Measurements from ENCODE around the gene SCAF1.
A peak's percentile ranks its signal among the peaks of the same experiment; 100 is the strongest.

Gene SCAF1

DNA sequence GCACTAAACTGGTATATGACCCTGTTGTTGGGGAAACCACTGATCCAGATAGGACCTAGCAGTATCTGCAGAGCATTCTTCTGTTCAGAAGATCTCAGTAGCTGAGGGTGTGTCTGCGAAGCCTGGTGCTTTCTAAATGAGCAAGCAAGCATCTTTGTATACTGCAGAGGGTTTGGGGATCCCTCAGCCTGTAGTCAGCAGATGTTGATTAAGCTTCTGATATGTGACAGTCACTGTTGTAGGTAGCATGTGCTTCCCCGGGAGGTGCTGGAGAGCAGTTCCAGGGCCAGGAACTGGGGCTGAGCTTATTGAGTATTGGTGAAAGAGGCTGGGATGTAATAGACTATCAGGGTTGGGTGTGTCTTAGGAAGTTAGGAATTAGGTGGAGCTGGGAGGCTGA is 1.5 kb downstream of the SCAF1 start:
- no peak for DNase-seq (ENCODE audit: low read depth)

GRCh38 chr19:49645592-49645991 is 3.6 kb downstream of the SCAF1 start:
- DNase-seq (ENCODE audit: low read depth): no peak

- no peak for DNase-seq (ENCODE audit: low read depth)
Measured at GRCh38 chr19:49645995-49646394, 4.0 kb downstream of the SCAF1 start.

GRCh38 chr19:49646586-49646985 is 4.6 kb downstream of the SCAF1 start:
- DNase-seq (ENCODE audit: low read depth): no peak

DNA sequence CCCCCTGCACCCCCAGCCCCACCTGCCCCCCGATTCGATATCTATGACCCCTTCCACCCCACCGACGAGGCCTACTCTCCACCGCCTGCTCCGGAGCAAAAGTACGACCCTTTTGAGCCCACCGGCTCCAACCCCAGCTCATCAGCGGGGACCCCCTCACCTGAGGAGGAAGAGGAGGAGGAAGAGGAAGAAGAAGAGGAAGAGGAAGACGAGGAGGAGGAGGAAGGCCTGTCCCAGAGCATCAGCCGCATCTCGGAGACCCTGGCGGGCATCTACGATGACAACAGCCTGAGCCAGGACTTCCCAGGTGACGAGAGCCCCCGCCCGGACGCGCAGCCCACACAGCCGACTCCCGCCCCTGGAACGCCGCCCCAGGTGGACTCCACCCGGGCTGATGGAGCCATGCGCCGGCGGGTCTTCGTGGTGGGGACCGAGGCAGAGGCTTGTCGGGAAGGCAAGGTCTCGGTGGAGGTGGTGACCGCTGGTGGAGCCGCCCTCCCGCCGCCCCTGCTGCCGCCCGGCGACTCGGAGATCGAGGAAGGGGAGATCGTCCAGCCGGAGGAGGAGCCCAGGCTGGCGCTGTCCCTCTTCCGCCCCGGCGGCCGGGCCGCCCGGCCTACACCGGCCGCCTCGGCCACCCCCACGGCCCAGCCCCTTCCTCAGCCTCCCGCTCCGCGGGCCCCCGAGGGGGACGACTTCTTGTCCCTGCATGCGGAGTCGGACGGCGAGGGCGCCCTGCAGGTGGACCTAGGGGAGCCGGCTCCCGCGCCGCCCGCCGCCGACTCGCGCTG is 9.2 kb downstream of the SCAF1 start:
- no peak for DNase-seq (ENCODE audit: low read depth)

GRCh38 chr19:49651820-49652550 is 10.0 kb downstream of the SCAF1 start:
- DNase-seq (ENCODE audit: low read depth): no peak

DNA sequence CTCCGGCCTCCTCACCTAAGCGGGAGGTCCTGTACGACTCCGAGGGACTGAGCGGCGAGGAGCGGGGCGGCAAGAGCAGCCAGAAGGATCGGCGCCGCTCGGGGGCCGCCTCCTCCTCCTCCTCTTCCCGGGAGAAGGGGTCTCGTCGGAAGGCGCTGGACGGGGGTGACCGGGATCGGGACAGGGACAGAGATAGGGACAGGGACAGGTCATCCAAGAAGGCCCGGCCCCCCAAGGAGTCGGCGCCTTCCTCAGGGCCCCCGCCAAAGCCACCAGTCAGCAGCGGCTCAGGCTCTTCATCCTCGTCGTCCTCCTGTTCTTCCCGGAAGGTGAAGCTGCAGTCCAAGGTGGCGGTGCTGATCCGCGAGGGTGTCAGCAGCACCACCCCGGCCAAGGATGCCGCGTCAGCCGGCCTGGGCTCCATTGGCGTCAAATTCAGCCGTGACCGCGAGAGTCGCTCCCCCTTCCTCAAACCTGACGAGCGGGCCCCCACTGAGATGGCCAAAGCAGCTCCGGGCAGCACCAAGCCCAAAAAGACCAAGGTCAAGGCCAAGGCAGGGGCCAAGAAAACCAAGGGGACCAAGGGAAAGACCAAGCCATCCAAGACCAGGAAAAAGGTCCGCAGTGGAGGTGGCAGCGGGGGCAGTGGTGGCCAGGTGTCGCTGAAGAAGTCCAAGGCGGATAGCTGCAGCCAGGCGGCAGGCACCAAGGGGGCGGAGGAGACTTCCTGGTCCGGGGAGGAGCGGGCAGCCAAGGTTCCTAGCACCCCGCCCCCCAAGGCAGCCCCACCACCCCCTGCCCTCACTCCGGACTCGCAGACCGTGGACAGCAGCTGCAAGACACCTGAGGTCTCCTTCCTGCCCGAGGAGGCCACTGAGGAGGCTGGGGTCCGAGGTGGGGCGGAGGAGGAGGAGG is 10.8 kb downstream of the SCAF1 start:
- no peak for DNase-seq (ENCODE audit: low read depth)

DNA sequence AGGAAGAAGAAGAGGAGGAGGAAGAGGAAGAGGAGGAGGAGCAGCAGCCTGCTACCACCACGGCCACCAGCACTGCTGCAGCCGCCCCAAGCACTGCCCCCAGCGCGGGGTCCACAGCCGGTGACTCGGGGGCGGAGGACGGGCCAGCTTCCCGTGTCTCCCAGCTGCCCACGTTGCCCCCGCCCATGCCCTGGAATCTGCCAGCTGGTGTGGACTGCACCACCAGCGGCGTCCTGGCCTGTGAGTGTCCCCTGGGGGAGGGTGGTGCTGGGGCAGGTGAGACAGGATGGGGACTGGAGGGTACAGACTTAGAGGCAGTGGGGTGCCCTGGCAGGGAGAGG is 11.4 kb downstream of the SCAF1 start:
- no peak for DNase-seq (ENCODE audit: low read depth)

DNA sequence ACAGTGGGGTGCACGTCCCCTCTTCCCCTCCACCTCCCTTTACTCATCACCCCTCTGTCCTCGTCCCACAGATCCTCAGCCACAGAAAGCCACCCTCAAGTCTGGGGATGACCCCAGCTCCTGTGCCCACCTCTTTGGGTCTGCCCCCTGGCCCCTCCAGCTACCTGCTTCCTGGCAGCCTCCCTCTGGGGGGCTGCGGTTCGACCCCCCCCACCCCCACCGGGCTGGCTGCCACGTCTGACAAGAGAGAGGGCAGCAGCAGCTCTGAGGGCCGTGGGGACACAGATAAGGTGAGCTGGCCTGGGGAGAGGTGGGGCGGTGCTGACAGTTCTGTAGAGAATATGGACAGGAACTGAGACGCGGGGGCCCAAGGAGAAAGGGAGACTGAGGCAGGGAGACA is 12.6 kb downstream of the SCAF1 start:
- no peak for DNase-seq (ENCODE audit: low read depth)

- no peak for DNase-seq (ENCODE audit: low read depth)
Measured at GRCh38 chr19:49655570-49656455, 13.8 kb downstream of the SCAF1 start.

- no peak for DNase-seq (ENCODE audit: low read depth)
Measured at GRCh38 chr19:49656456-49657109, 14.6 kb downstream of the SCAF1 start.

DNA sequence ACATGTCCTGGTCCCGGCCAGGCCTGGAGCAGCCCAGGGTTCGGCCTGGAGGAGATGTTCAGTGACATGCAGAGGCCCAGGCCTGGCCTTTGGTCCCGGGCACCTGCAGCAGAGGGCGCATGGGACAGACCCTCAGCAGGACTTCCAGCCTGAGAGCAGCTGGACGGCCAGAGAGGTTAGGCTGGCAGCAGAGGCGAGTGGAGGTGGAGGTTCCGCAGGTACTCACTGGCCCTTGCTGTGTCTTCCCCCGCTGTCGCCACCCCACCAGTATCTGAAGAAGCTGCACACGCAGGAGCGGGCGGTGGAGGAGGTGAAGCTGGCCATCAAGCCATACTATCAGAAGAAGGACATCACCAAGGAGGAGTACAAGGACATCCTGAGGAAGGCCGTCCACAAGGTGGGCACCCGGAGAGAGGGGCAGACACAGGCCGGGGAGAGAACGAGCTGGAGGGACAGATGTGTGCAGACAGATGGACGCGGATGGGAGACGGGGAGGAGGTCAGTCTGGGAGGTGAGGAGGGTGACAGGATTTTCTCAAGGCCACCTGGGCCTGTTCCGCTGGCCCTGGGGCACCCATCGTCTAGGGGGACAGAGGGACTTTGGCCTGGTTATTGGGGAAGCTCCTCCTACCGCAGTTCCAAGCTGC is 15.6 kb downstream of the SCAF1 start:
- no peak for DNase-seq (ENCODE audit: low read depth)

DNA sequence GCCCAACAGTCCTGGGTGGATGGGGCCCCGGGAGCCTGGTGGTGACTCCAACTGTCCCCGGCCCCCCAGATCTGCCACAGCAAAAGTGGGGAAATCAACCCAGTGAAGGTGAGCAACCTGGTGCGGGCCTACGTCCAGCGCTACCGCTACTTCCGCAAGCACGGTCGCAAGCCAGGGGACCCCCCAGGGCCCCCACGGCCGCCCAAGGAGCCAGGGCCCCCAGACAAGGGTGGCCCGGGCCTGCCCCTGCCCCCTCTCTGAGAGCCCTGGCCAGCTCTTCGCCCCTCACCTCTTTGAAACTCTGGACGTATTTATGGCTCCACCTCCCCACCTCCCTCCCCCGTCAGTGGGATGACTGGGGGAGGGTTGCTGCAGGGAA is 16.1 kb downstream of the SCAF1 start:
- DNase-seq (ENCODE audit: low read depth): no peak

- DNase-seq (ENCODE audit: low read depth): no peak
Measured at GRCh38 chr19:49658566-49659442, 16.8 kb downstream of the SCAF1 start.

DNA sequence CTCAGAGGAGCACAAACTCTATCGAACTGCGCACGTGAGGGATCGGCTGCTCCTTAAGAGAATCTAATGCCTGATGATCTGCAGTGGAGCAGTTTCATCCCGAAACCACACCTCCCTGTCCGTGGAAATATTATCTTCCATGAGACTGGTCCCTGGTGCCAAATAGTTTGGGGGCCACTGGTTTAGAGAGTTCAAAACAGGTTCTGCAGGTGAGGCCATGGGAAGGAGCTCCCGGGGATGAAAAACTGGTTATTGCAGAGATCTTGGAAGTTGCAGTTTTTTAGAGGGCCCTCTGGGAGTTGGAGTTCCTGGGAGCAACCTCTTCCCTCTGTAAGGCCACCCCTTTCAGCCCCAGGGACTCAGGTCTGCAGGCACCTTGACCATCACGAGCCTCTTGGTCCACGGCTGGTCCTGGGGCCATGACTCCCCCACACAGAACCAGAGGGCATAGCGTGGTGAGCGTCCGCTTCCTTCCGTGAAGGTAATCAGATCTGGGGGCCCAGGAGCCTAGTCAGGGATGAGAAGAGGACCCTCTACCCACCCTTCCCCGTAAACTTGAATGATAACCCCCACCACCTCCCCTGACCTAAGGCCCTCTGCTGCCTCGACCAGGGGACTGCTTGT is 18.4 kb downstream of the SCAF1 start:
- no peak for DNase-seq (ENCODE audit: low read depth)

GRCh38 chr19:49662011-49662410 is 20.0 kb downstream of the SCAF1 start:
- no peak for DNase-seq (ENCODE audit: low read depth)

DNA sequence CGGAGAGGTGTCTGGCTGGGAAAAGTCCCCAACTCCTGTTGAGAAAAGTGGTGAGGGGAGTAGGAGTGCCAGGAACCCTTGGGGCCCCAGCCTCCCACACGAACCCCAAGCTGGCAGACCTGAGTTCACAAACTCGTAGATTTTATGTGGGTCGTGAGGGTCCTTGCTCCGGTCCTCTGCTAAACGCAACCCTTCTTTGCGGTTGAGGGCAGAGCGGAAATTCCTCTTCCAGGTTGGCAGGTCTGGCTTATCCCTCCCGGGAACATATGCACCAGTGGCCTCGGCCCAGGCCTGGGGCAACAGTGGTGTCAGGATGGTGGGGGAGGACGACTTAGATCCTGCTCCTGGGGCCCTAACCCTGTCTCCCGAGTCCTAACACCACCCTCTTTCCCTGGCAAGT is 21.2 kb downstream of the SCAF1 start:
- no peak for DNase-seq (ENCODE audit: low read depth)

- peak; percentile 84 for DNase-seq (ENCODE audit: low read depth)
Measured at GRCh38 chr19:49664171-49665035, 22.4 kb downstream of the SCAF1 start.

Measured in activated T-helper 1 cell treated with Interleukin-2 at 50 U/mL for 16 hours (primary cell).